IMR-90 (cell line): ENCODE results near the gene CSRNP3. TPM values are rescaled to one million over a fixed set of nuclear protein-coding genes. Genes with fewer than 3 reads are reported as not detected.

Source experiments
- ATAC-seq: fragments of 200-7000 bp; cut with Tn5 transposase; 2 replicates; pipeline ENCODE4 v1.9.1; 2020; ENCODE audit warnings: low read depth, mild to moderate bottlenecking, moderate library complexity
- BruUV-seq: library from RNA; stranded (reverse); fragments of 400-500 nt; replicated peaks from 2 replicates; lab custom pipeline; 2021; lab: Mats Ljungman, UMichigan
- CTCF ChIA-PET: fragments of 300-600 bp; formaldehyde crosslinking; extraction: SDS; loops from one replicate; lab custom pipeline; 2021; ENCODE audit warnings: antibody characterized with exemption; lab: Yijun Ruan, JAX
- POLR2A ChIA-PET: fragments of 300-600 bp; sonication (Branson Sonifier 250); formaldehyde crosslinking; loops from one replicate; lab custom pipeline; 2022; ENCODE audit warnings: antibody characterized with exemption; ENCODE audit not compliant: unreplicated experiment; lab: Charles Lee
- DNase-seq: peaks from one replicate; pipeline ENCODE4 v3.0.0; 2013
- H2AFZ ChIP-seq: replicated peaks from 2 replicates; pipeline ENCODE3; 2013; ENCODE audit warnings: low read length, mild to moderate bottlenecking; ENCODE audit not compliant: poor library complexity
- H2AK5ac ChIP-seq: 2 replicates; pipeline ENCODE4 v1.6.1; 2013; ENCODE audit warnings: low read depth, low read length, inconsistent platforms
- H2AK9ac ChIP-seq: replicated peaks from 2 replicates; pipeline ENCODE3; 2013; ENCODE audit warnings: mild to moderate bottlenecking, low read depth, low read length, moderate library complexity; ENCODE audit not compliant: poor library complexity
- H2BK120ac ChIP-seq: 2 replicates; pipeline ENCODE4 v1.6.1; 2013; ENCODE audit warnings: low read depth, low read length, inconsistent platforms
- H2BK15ac ChIP-seq: 3 replicates; pipeline ENCODE4 v1.6.1; 2013; ENCODE audit warnings: low read depth, low read length, inconsistent platforms
- H2BK20ac ChIP-seq: 2 replicates; pipeline ENCODE4 v1.6.1; 2013; ENCODE audit warnings: low read depth, mild to moderate bottlenecking, inconsistent platforms, low read length, moderate library complexity
- H2BK5ac ChIP-seq: 2 replicates; pipeline ENCODE4 v1.6.1; 2013; ENCODE audit warnings: mild to moderate bottlenecking, low read depth, low read length, inconsistent platforms; ENCODE audit not compliant: poor library complexity, severe bottlenecking
- H3K14ac ChIP-seq: replicated peaks from 2 replicates; pipeline ENCODE4 v1.6.1; 2013; ENCODE audit warnings: low read depth, low read length, inconsistent platforms
- H3K18ac ChIP-seq: 2 replicates; pipeline ENCODE4 v1.6.1; 2013; ENCODE audit warnings: low read depth, low read length, control low read depth
- H3K23ac ChIP-seq: 2 replicates; pipeline ENCODE4 v1.6.1; 2013; ENCODE audit warnings: low read depth, low read length, inconsistent platforms
- H3K27ac ChIP-seq: 2 replicates; pipeline ENCODE4 v1.5.1; 2013; ENCODE audit warnings: mild to moderate bottlenecking, control low read depth, low read length; ENCODE audit not compliant: insufficient read depth
- H3K27me3 ChIP-seq: 2 replicates; pipeline ENCODE4 v1.6.1; 2013; ENCODE audit warnings: low read length; ENCODE audit not compliant: control insufficient read depth, insufficient read depth
- H3K36me3 ChIP-seq: 2 replicates; pipeline ENCODE4 v1.6.1; 2013; ENCODE audit warnings: low read length, mixed read lengths; ENCODE audit not compliant: control insufficient read depth, insufficient read depth
- H3K4ac ChIP-seq: 2 replicates; pipeline ENCODE4 v1.6.1; 2013; ENCODE audit warnings: low read depth, low read length, inconsistent platforms
- H3K4me1 ChIP-seq: 2 replicates; pipeline ENCODE4 v1.6.1; 2013; ENCODE audit warnings: low read length, mixed read lengths; ENCODE audit not compliant: control insufficient read depth, insufficient read depth
- H3K4me2 ChIP-seq: 2 replicates; pipeline ENCODE4 v1.6.1; 2013; ENCODE audit warnings: low read depth, mild to moderate bottlenecking, control low read depth, low read length, moderate library complexity
- H3K4me3 ChIP-seq: 2 replicates; pipeline ENCODE4 v1.5.1; 2013; ENCODE audit warnings: low read depth, mild to moderate bottlenecking, control low read depth, low read length, moderate library complexity; ENCODE audit not compliant: insufficient read depth
- H3K56ac ChIP-seq: 2 replicates; pipeline ENCODE4 v1.6.1; 2013; ENCODE audit warnings: low read length, inconsistent platforms; ENCODE audit not compliant: insufficient read depth; ENCODE audit errors: extremely low read depth
- H3K79me1 ChIP-seq, 2 experiments: 2 replicates each; pipeline ENCODE4 v1.6.1; 2013; ENCODE audit warnings: low read length in 2 of 2, inconsistent platforms in 1 of 2, low read depth in 1 of 2
- H3K9ac ChIP-seq: 2 replicates; pipeline ENCODE4 v1.6.1; 2013; ENCODE audit warnings: low read depth, low read length, control low read depth
- H3K9me1 ChIP-seq: 2 replicates; pipeline ENCODE4 v1.6.1; 2013; ENCODE audit warnings: low read length, inconsistent platforms; ENCODE audit not compliant: insufficient read depth
- H3K9me3 ChIP-seq: 2 replicates; pipeline ENCODE4 v1.6.1; 2013; ENCODE audit warnings: low read length; ENCODE audit not compliant: control insufficient read depth, insufficient read depth
- H4K20me1 ChIP-seq: 2 replicates; pipeline ENCODE4 v1.6.1; 2013; ENCODE audit warnings: low read length, inconsistent platforms; ENCODE audit not compliant: insufficient read depth
- H4K5ac ChIP-seq: 2 replicates; pipeline ENCODE4 v1.6.1; 2013; ENCODE audit warnings: mild to moderate bottlenecking, low read depth, low read length, control low read depth
- H4K8ac ChIP-seq, 2 experiments: 2 replicates each; pipeline ENCODE4 v1.6.1; 2013; ENCODE audit warnings: low read depth in 2 of 2, low read length in 2 of 2, control low read depth in 1 of 2, inconsistent platforms in 1 of 2
- H4K91ac ChIP-seq: 2 replicates; pipeline ENCODE4 v1.6.1; 2013; ENCODE audit warnings: low read depth, low read length, inconsistent platforms; ENCODE audit not compliant: insufficient read depth
- BHLHE40 ChIP-seq: fragments of 150-350 bp; IDR thresholded peaks from 2 replicates; pipeline ENCODE4 v1.6.1; 2016; ENCODE audit warnings: mild to moderate bottlenecking, low read depth, low read length
- CEBPB ChIP-seq: IDR thresholded peaks from 2 replicates; pipeline ENCODE4 v1.6.1; 2012; ENCODE audit warnings: low read depth, low read length, improper control_type of control experiment
- CHD1 ChIP-seq: IDR thresholded peaks from 2 replicates; pipeline ENCODE4 v1.6.1; 2012; ENCODE audit warnings: low read depth, low read length, improper control_type of control experiment
- FOS ChIP-seq: fragments of 150-350 bp; IDR thresholded peaks from 2 replicates; pipeline ENCODE4 v1.6.1; 2016; ENCODE audit warnings: low read depth, low read length
- MAFK ChIP-seq: IDR thresholded peaks from 2 replicates; pipeline ENCODE4 v1.6.1; 2012; ENCODE audit warnings: low read depth, low read length, improper control_type of control experiment
- MAZ ChIP-seq: IDR thresholded peaks from 2 replicates; pipeline ENCODE4 v1.6.1; 2012; ENCODE audit warnings: low read depth, mild to moderate bottlenecking, low read length, improper control_type of control experiment, moderate library complexity, borderline replicate concordance
- MXI1 ChIP-seq: IDR thresholded peaks from 2 replicates; pipeline ENCODE4 v1.6.1; 2012; ENCODE audit warnings: low read depth, mild to moderate bottlenecking, low read length, moderate library complexity, borderline replicate concordance
- POLR2A ChIP-seq: IDR thresholded peaks from 2 replicates; pipeline ENCODE4 v1.6.1; 2012; ENCODE audit warnings: mild to moderate bottlenecking, low read depth, low read length
- RAD21 ChIP-seq: IDR thresholded peaks from 2 replicates; pipeline ENCODE4 v1.6.1; 2012; ENCODE audit warnings: low read length, improper control_type of control experiment
- RFX5 ChIP-seq: IDR thresholded peaks from 2 replicates; pipeline ENCODE4 v1.8.0; 2012; ENCODE audit warnings: low read depth, mild to moderate bottlenecking, low read length, moderate library complexity
- SMC3 ChIP-seq: fragments of 150-350 bp; IDR thresholded peaks from 2 replicates; pipeline ENCODE4 v1.6.1; 2016; ENCODE audit warnings: low read depth, mild to moderate bottlenecking, antibody characterized with exemption, low read length, moderate library complexity
- WGBS, 2 experiments: methylation state at CpG; one replicate each; pipeline versions ENCODE4 v1.1.5 to v1.1.7; 2013; ENCODE audit warnings: missing lambda C conversion rate in 2 of 2; ENCODE audit not compliant: insufficient read length in 1 of 2; ENCODE audit errors: extremely low coverage in 2 of 2; 5-methylcytosine and 5-hydroxymethylcytosine counted together
- dilution Hi-C: fragments of 300-500 bp; cut with HindIII; formaldehyde crosslinking; loops from one replicate; pipeline ENCODE4 v1.14.3; 2018; ENCODE audit warnings: low sequenced_read_pairs; ENCODE audit not compliant: unreplicated experiment
- in situ Hi-C: fragments of 300-500 bp; cut with MboI; formaldehyde crosslinking; loops from 3 replicates; pipeline ENCODE4 v1.14.3; 2019; ENCODE audit warnings: low sequenced_read_pairs, inconsistent platforms, mixed read lengths
- intact Hi-C: fragments of 100-400 bp; cut with micrococcal nuclease; formaldehyde crosslinking; loops from 2 replicates; pipeline ENCODE4 v1.10.0; 2022
- polyA plus RNA-seq, 3 experiments: library from polyadenylated mRNA; depleted of rRNA; stranded (reverse); fragments of >200 nt; gene quantifications; 2 replicates each; pipeline ENCODE4 v1.2.3, GENCODE V29; 2012; ENCODE audit warnings: low replicate concordance in 1 of 3
- total RNA-seq: library from RNA; depleted of rRNA; stranded (reverse); fragments of >200 nt; gene quantifications from 2 replicates; pipeline ENCODE4 v1.2.3, GENCODE V29; 2012
- TF ChIP-seq, protein P1 (sequence below): fragments of 150-350 bp; IDR thresholded peaks from 2 replicates; pipeline ENCODE4 v1.6.1; 2016; ENCODE audit warnings: low read depth, mild to moderate bottlenecking, low read length, moderate library complexity, borderline replicate concordance

The CSRNP3 gene
- total and polyA plus RNA-seq, 2 of the 4 experiments (the other 2 are of a cell fraction), result 0.21 to 0.72 TPM

DNA sequence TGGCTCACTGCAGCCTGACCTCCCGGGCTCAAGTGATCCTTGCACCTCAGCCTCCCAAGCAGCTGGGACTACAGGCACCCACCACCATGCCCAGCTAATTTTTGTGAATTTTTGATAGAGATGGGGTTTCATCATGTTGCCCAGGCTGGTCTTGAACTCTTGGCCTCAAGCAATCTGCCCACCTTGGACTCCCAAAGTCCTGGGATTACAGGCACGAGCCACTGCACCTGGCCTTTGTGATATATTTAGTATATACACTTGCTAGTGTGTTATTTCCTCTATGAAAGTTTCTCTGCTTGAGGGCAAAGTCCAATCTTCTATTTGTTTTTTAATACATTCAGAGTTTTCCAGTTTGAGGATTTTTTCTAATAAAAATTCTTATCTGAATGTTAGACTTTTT lies 205.3 kb downstream of the CSRNP3 start:
- no peaks in the 10 kb centered on the region for H4K20me1 ChIP-seq
- ChIA-PET CTCF (no interaction called here), POLR2A (no interaction called here)
- H2BK120ac ChIP-seq, result no peak overlapping the region
- no peak overlapping the region for H3K56ac ChIP-seq
- H3K18ac ChIP-seq, result no peak overlapping the region
- no peak overlapping the region for H2BK5ac ChIP-seq
- H3K4me1 ChIP-seq, result no peaks in the 10 kb centered on the region
- in situ Hi-C loops (no loop called here), dilution Hi-C loops (no loop called here), intact Hi-C loops (no loop called here)
- no peak overlapping the region for H4K91ac ChIP-seq
- H4K8ac ChIP-seq, result no peak overlapping the region
- BruUV-seq, result no TSS peak
- H3K23ac ChIP-seq, result no peak overlapping the region
- H2AFZ ChIP-seq, result no peak overlapping the region
- no peak overlapping the region for H2BK20ac ChIP-seq
- no peaks in the 10 kb centered on the region for H3K9me1 ChIP-seq
- no peak overlapping the region for H3K9ac ChIP-seq
- H3K4me3 ChIP-seq, result no peak overlapping the region
- no peak overlapping the region for H3K27ac ChIP-seq
- no peak overlapping the region for H2AK9ac ChIP-seq
- H3K4ac ChIP-seq, result no peak overlapping the region
- no peak overlapping the region for H3K14ac ChIP-seq
- H2BK15ac ChIP-seq, result no peak overlapping the region
- no peaks in the 10 kb centered on the region for H3K9me3 ChIP-seq
- H4K5ac ChIP-seq, result no peak overlapping the region
- H3K36me3 ChIP-seq, result no peaks in the 10 kb centered on the region
- no peak overlapping the region for H3K4me2 ChIP-seq
- ATAC-seq (no peak), DNase-seq (no peak)
- TF ChIP-seq RAD21 (no peak), CEBPB (no peak), POLR2A (no peak), MXI1 (no peak), BHLHE40 (no peak), SMC3 (no peak), MAFK (no peak), MAZ (no peak), RFX5 (no peak), FOS (no peak), CHD1 (no peak)
- TF ChIP-seq, protein P1, sequence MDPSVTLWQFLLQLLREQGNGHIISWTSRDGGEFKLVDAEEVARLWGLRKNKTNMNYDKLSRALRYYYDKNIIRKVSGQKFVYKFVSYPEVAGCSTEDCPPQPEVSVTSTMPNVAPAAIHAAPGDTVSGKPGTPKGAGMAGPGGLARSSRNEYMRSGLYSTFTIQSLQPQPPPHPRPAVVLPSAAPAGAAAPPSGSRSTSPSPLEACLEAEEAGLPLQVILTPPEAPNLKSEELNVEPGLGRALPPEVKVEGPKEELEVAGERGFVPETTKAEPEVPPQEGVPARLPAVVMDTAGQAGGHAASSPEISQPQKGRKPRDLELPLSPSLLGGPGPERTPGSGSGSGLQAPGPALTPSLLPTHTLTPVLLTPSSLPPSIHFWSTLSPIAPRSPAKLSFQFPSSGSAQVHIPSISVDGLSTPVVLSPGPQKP, result no peak
- WGBS, 2 experiments, result no CpG with 5 or more reads among the region's 2 CpGs
- no peaks in the 10 kb centered on the region for H3K79me1 ChIP-seq
- no peaks in the 10 kb centered on the region for H3K27me3 ChIP-seq
- no peak overlapping the region for H2AK5ac ChIP-seq
